RWPE2 (cell line): ENCODE results near the gene SP110.

Source experiments
- ATAC-seq: fragments of 200-7000 bp; cut with Tn5 transposase; 3 replicates; pipeline ENCODE4 v1.9.1; 2021; ENCODE audit warnings: low read depth
- DNase-seq: peaks from one replicate; pipeline ENCODE4 v3.0.0-alpha.2; 2020; ENCODE audit warnings: low spot score
- H3K27ac ChIP-seq: fragments of 450-650 bp; 2 replicates; pipeline ENCODE4 v1.5.1; 2017; ENCODE audit warnings: mild to moderate bottlenecking; ENCODE audit not compliant: poor library complexity, severe bottlenecking
- H3K27me3 ChIP-seq: fragments of 250-450 bp; sonication (Bioruptor Pico); 2 replicates; pipeline ENCODE4 v1.5.1; 2021; ENCODE audit warnings: mild to moderate bottlenecking, moderate library complexity; ENCODE audit not compliant: insufficient read depth, poor library complexity, severe bottlenecking
- H3K36me3 ChIP-seq: fragments of 250-450 bp; sonication (Bioruptor Pico); 2 replicates; pipeline ENCODE4 v1.5.1; 2020; ENCODE audit warnings: low read depth, mild to moderate bottlenecking, moderate library complexity
- H3K4me1 ChIP-seq: fragments of 250-450 bp; sonication (Bioruptor Pico); 2 replicates; pipeline ENCODE4 v1.5.1; 2021; ENCODE audit warnings: mild to moderate bottlenecking, moderate library complexity; ENCODE audit not compliant: insufficient read depth, poor library complexity, severe bottlenecking
- H3K4me3 ChIP-seq: fragments of 250-450 bp; sonication (Bioruptor Pico); 2 replicates; pipeline ENCODE4 v1.5.1; 2021; ENCODE audit warnings: mild to moderate bottlenecking, moderate library complexity; ENCODE audit not compliant: severe bottlenecking
- H3K9me3 ChIP-seq: fragments of 250-450 bp; sonication (Bioruptor Pico); 2 replicates; pipeline ENCODE4 v1.5.1; 2021; ENCODE audit warnings: mild to moderate bottlenecking, moderate library complexity; ENCODE audit not compliant: severe bottlenecking
- TF ChIP-seq, protein P1 (sequence below): fragments of 450-650 bp; IDR thresholded peaks from one replicate; pipeline ENCODE4 v1.5.1; 2017; ENCODE audit warnings: mild to moderate bottlenecking, moderate library complexity; ENCODE audit not compliant: poor library complexity, severe bottlenecking

The SP110 gene

DNA sequence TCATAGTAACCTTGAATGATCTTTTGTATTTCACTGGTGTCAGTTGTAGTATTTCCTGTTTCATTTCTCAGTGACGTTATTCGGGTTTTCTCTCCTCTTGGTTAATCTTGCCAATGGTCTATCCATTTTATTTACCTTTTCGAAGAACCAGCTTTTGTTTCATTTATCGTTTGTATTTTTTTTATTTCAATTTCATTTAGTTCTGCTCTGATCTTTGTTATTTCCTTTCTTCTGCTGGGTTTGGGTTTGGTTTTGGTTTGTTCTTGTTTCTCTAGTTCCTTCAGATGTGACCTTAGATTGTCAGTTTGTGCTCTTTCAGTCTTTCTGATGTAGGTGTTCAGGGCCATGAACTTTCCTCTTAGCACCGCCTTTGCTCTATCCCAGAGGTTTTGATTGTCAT is 42.5 kb upstream of the SP110 start:
- Histone ChIP-seq H3K4me1 (peaks cover 6% of the 10 kb centered on the region), H3K36me3 (no peaks in the 10 kb centered on the region), H3K9me3 (no peaks in the 10 kb centered on the region), H3K27me3 (no peaks in the 10 kb centered on the region), H3K4me3 (no peak overlapping the region), H3K27ac (no peak overlapping the region)
- TF ChIP-seq, protein P1, sequence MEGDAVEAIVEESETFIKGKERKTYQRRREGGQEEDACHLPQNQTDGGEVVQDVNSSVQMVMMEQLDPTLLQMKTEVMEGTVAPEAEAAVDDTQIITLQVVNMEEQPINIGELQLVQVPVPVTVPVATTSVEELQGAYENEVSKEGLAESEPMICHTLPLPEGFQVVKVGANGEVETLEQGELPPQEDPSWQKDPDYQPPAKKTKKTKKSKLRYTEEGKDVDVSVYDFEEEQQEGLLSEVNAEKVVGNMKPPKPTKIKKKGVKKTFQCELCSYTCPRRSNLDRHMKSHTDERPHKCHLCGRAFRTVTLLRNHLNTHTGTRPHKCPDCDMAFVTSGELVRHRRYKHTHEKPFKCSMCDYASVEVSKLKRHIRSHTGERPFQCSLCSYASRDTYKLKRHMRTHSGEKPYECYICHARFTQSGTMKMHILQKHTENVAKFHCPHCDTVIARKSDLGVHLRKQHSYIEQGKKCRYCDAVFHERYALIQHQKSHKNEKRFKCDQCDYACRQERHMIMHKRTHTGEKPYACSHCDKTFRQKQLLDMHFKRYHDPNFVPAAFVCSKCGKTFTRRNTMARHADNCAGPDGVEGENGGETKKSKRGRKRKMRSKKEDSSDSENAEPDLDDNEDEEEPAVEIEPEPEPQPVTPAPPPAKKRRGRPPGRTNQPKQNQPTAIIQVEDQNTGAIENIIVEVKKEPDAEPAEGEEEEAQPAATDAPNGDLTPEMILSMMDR, result no peak
- DNase-seq (no peak), ATAC-seq (no peak)

DNA sequence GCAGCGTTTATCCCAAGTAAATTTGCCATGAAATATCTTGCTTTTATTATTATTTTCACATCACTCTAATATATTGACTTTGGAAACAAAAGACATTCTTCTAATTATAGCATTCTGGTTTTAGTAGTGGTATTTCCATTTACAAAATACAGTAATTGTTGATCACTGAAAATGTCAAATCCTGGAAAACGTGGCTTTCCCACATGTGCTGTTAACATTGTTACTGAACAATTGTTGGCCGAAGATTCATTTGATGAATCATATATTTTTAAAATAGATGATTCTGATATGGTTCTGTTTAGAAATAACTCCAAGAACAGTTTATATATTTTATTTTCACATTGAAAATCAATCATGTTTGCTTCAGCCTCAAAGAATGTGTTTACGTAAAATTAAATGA is 38.7 kb upstream of the SP110 start:
- DNase-seq, result no peak
- Histone ChIP-seq H3K27ac (no peak overlapping the region), H3K4me3 (no peak overlapping the region), H3K36me3 (no peaks in the 10 kb centered on the region), H3K4me1 (no peaks in the 10 kb centered on the region), H3K9me3 (no peaks in the 10 kb centered on the region), H3K27me3 (no peaks in the 10 kb centered on the region)
- no peak for ATAC-seq
- TF ChIP-seq, protein P1, result no peak

DNA sequence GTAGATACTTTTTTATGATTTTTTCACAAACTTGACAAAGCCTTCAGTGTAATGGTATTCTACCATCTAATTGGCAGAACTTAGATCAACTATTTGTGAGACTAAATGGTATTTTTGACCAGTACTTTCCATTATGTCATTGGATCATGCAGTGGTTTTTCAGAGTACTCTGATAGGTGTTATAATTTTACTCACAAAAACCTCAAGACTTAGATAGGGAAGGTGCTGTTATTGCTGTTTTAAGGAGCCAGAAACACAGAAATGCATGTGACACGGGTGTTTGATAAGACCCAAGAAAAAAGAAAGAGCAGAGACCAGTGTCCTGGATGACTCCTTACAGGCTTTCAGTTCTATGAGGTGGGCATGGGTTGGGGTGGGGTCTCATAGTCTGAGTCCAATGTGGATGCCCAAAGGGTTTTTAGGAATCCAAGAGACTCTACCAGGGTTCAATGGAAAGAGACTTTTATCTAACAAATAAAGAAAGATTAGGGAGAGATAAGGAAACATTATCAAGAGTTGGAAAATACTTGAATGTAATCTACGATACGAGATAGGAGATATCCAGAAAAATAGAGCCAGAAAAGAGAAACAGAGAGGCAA is 37.0 kb upstream of the SP110 start:
- no peak overlapping the region for H3K4me3 ChIP-seq
- H3K9me3 ChIP-seq, result no peaks in the 10 kb centered on the region
- H3K27me3 ChIP-seq, result no peaks in the 10 kb centered on the region
- H3K27ac ChIP-seq, result no peak overlapping the region
- DNase-seq, result no peak
- TF ChIP-seq, protein P1, result no peak
- no peaks in the 10 kb centered on the region for H3K4me1 ChIP-seq
- no peaks in the 10 kb centered on the region for H3K36me3 ChIP-seq
- no peak for ATAC-seq

DNA sequence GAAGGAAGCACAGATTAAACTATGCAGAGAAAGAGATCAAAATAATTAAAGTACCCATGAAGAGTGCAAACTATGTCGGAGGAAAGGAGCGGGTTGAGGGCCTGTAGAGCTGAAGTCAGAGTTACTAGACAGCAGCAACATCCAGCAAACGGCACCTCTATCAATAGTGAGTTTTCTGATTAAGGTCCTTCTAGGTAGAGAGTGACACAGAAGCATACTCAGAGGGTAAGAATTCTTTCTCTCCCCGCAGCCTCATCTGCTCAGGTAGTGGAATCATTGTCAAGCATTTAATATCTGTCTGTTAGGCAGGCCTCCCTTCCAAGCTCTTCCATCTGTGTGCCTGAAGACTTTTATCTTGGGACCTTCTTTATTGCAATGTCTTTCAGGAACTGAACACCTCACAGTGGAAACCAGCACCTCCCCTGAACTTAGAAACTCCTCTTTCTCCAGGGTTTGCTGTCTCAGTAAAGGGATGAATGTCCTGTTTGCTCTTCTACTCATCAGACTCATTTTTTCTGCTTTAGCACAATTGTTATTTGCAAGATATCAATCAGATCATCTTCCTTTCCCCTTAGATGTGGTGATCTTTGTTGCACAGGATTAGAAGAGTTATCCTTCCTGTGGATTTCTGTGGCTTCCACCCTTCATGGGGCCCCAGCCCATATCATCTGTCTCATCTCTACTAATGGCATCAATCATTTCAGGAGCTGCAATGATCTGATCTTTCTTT is 34.5 kb upstream of the SP110 start:
- Histone ChIP-seq H3K9me3 (no peaks in the 10 kb centered on the region), H3K4me1 (no peaks in the 10 kb centered on the region), H3K27me3 (no peaks in the 10 kb centered on the region), H3K27ac (no peak overlapping the region), H3K36me3 (no peaks in the 10 kb centered on the region), H3K4me3 (no peak overlapping the region)
- no peak for ATAC-seq
- TF ChIP-seq, protein P1, result no peak
- no peak for DNase-seq

DNA sequence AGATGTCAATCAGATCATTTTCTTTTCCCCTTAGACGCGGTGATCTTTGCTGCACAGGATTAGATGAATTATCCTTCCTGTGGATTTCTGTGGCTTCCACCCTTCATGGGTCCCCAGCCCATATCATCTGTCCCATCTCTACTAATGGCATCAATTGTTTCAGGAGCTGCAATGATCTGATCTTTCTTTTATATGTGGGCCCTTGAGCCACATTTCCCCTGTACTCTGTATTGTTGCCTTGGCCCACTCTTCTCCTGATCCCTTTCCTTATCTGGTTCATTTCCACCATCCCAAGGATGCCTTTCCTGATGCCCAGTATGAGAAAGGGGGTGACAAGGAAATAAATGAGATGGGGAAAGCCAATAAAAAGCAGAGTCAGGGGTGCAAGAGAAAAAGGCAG is 30.4 kb upstream of the SP110 start:
- DNase-seq (no peak), ATAC-seq (no peak)
- Histone ChIP-seq H3K4me1 (no peaks in the 10 kb centered on the region), H3K36me3 (no peaks in the 10 kb centered on the region), H3K9me3 (no peaks in the 10 kb centered on the region), H3K27ac (no peak overlapping the region), H3K27me3 (no peaks in the 10 kb centered on the region), H3K4me3 (no peak overlapping the region)
- TF ChIP-seq, protein P1, result no peak
